HG02763 (cell line): ENCODE results near the gene PCDHGB5.

Source experiments
- ATAC-seq: cut with Tn5 transposase; IDR thresholded peaks from one replicate; pipeline ENCODE4 v1.9.1; 2021; ENCODE audit warnings: mild to moderate bottlenecking, moderate library complexity; ENCODE audit not compliant: unreplicated experiment

PCDHGB5 gene

GRCh38 chr5:141397756-141398551 is at the start of gene PCDHGB5:
Gene PCDHGB5, plus strand, starts transcription at chr5:141397947. Its CDS starts 181 bp downstream, at chr5:141398128.
- ATAC-seq = peak; percentile 98

- ATAC-seq = no peak
Measured at GRCh38 chr5:141349917-141350619, 47.7 kb upstream of the PCDHGB5 start, which contains the start of gene PCDHGB1. Gene PCDHGB1, plus strand, starts transcription at chr5:141350099. Its CDS starts 162 bp downstream, at chr5:141350261.

DNA sequence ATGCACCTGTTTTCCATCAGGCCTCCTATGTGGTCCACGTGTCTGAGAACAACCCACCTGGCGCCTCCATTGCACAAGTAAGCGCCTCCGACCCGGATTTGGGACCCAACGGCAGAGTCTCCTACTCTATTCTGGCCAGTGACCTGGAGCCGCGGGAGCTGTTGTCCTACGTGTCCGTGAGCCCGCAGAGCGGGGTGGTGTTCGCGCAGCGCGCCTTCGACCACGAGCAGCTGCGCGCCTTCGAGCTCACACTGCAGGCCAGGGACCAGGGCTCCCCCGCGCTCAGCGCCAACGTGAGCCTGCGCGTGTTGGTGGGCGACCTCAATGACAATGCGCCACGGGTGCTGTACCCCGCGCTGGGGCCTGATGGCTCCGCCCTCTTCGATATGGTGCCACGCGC is 46.2 kb upstream of the PCDHGB5 start:
- no peak for ATAC-seq

DNA sequence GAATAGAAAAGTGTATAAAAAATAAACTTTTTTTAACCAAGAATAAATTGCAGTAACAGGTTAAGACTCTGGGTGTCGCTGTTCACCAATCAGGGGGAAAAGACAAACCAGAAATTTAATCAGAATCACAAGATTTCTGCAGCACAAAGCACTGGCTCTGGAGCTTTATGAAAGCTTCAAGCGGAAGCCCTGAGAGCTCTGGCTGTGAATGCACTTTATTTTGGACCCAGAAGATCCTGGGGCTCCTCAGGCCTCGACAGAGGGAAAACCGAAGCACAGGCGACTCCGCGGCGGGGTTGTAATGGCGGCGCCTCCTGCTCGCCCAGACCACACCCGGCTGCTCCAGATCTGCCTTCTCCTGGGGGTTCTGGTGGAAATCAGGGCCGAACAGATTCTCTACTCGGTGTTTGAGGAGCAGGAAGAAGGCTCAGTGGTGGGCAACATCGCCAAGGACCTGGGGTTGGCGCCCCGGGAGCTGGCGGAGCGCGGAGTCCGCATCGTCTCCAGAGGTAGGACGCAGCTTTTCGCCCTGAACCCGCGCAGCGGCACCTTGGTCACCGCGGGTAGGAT is 42.8 kb upstream of the PCDHGB5 start, which contains the start of gene PCDHGA4:
Gene PCDHGA4 (plus strand): TSS at position 122 of the 570 bp plus-strand sequence. CDS start 87 bp downstream, at position 209.
- no peak for ATAC-seq

DNA sequence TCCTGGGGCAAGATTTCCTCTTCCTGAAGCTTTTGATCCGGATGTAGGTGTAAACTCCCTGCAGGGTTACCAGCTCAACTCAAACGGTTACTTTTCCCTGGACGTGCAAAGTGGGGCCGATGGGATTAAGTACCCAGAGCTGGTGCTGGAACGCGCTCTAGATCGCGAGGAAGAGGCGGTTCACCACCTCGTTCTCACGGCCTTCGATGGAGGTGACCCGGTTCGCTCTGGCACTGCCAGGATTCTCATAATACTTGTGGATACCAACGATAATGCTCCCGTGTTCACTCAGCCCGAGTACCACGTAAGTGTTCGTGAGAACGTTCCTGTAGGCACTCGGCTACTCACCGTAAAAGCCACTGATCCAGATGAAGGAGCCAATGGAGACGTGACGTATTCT is 42.1 kb upstream of the PCDHGB5 start:
- ATAC-seq = no peak

DNA sequence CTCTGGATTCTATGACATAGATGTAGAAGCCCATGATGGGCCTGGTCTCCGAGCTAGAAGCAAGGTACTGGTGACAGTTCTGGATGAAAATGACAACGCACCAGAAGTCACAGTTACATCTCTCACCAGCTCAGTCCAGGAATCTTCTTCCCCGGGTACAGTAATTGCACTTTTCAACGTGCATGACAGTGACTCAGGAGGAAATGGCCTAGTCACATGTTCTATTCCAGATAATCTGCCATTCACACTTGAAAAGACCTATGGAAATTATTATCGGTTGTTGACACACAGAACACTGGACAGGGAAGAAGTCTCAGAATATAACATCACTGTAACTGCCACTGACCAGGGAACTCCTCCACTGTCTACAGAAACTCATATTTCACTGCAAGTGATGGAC is 41.6 kb upstream of the PCDHGB5 start:
- ATAC-seq = no peak

- ATAC-seq = no peak
Measured at GRCh38 chr5:141356950-141357349, 40.8 kb upstream of the PCDHGB5 start.

- ATAC-seq = no peak
Measured at GRCh38 chr5:141359790-141360426, 37.8 kb upstream of the PCDHGB5 start, which contains the start of gene PCDHGB2. Gene PCDHGB2, plus strand, starts transcription at chr5:141359994. Its CDS starts 142 bp downstream, at chr5:141360136.

GRCh38 chr5:141360685-141361084 is 37.1 kb upstream of the PCDHGB5 start:
- no peak for ATAC-seq

GRCh38 chr5:141362719-141363118 is 35.0 kb upstream of the PCDHGB5 start:
- no peak for ATAC-seq

GRCh38 chr5:141363952-141364660 is 33.6 kb upstream of the PCDHGB5 start, which contains the start of gene PCDHGA5:
Gene PCDHGA5, plus strand, starts transcription at chr5:141364162. Its CDS starts 169 bp downstream, at chr5:141364331.
- ATAC-seq = no peak

GRCh38 chr5:141366016-141366896 is 31.5 kb upstream of the PCDHGB5 start:
- no peak for ATAC-seq

DNA sequence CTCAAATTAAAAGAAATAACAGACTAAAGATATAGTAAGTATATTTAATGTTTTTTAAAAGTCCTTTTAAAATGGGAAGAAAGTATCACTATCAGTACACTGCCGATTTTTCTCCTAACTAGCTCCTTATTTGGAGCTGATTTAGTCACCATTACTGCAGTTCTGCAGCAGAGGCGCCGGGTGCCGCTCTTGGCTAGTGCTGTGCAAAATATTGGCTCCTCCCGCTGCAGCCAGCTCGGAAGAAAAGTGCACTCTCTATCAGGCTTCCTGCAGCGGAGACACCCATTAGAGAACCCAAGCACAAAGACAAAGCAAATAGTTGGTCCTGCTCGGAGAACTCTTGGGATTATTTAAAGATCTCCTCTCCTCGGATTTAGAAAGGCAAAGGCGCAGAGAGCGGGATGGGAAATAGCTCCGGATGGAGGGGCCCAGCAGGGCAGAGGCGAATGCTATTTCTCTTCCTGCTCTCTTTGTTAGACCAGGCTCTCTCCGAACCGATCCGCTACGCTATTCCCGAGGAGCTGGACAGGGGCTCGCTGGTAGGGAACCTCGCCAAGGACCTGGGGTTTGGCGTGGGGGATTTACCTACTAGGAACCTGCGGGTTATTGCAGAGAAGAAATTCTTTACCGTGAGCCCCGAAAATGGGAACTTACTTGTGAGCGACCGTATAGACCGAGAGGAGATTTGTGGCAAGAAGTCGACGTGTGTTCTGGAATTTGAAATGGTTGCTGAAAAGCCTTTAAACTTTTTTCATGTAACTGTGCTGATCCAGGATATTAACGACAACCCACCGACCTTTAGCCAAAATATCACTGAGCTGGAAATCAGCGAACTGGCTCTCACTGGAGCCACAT is 27.5 kb upstream of the PCDHGB5 start, which contains the start of gene PCDHGB3:
Gene PCDHGB3 (plus strand): TSS at position 249 of the 855 bp plus-strand sequence. CDS start 153 bp downstream, at position 402.
- ATAC-seq = peak; percentile 84

DNA sequence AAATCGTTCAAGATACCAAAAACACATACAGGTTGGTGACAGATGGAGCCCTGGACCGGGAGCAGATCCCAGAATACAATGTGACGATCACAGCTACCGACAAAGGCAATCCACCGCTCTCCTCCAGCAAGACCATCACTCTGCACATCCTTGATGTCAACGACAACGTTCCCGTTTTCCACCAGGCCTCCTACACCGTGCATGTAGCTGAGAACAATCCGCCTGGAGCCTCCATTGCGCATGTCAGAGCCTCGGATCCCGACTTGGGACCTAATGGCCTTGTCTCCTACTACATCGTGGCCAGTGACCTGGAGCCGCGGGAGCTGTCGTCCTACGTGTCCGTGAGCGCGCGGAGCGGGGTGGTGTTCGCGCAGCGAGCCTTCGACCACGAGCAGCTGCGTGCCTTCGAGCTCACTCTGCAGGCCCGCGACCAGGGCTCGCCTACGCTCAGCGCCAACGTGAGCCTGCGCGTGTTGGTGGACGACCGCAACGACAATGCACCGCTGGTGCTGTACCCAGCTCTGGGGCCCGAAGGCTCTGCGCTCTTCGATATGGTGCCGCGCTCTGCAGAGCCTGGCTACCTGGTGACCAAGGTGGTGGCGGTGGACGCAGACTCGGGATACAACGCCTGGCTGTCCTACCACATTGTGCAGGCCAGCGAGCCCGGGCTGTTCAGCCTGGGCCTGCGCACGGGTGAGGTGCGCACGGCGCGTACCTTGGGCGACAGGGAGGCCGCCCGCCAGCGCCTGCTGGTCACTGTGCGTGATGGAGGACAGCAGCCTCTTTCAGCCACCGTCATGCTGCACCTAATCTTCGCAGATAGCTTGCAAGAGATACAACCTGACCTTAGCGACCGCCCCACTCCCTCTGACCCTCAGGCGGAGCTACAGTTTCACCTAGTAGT is 25.9 kb upstream of the PCDHGB5 start:
- no peak for ATAC-seq

- ATAC-seq = no peak
Measured at GRCh38 chr5:141373673-141374317, 24.0 kb upstream of the PCDHGB5 start, which contains the start of gene PCDHGA6. Gene PCDHGA6, plus strand, starts transcription at chr5:141373891. Its CDS starts 193 bp downstream, at chr5:141374084.

DNA sequence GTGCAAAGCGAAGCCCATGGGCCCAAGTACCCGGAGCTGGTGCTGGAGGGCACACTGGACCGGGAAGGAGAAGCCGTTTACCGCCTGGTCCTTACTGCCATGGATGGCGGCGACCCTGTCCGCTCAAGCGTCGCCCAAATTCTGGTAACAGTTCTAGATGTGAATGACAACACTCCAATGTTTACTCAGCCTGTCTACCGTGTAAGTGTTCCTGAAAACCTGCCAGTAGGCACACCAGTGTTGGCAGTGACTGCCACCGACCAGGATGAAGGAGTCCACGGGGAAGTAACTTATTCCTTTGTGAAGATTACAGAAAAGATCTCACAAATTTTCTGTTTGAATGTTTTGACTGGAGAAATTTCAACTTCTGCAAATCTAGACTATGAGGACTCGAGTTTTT is 23.1 kb upstream of the PCDHGB5 start:
- ATAC-seq = no peak
